Ovary (tissue), 9 donors: Measurements from ENCODE around the gene ARL5B. TPM values are rescaled to one million over a fixed set of nuclear protein-coding genes. Genes with fewer than 3 reads are reported as not detected.
"Not testable (repeated sequence)": the region's sequence is repeated elsewhere in the genome, so short reads cannot be mapped to it uniquely, and the experiment has no call there.

Source experiments
- DNase-seq, 5 donors: peaks; one replicate each; pipeline ENCODE4 v3.0.0-alpha.2; 2019 to 2020
- H3K27ac ChIP-seq, 2 donors: fragments of 200-600 bp; one replicate each; pipeline versions ENCODE4 v1.5.1 to v1.8.0; 2019 to 2022
- H3K27me3 ChIP-seq: fragments of 200-600 bp; one replicate; pipeline ENCODE4 v1.8.0; 2022
- H3K36me3 ChIP-seq: fragments of 200-600 bp; sonication (generic); one replicate; pipeline ENCODE4 v1.5.1; 2019
- H3K4me1 ChIP-seq: one replicate; pipeline ENCODE4 v1.8.1; 2013; ENCODE audit warnings: mild to moderate bottlenecking, moderate library complexity; ENCODE audit not compliant: insufficient read depth
- H3K4me3 ChIP-seq: fragments of 200-600 bp; sonication (generic); one replicate; pipeline ENCODE4 v1.5.1; 2017
- H3K9me3 ChIP-seq, 2 donors: fragments of 200-600 bp in 1 of 2; sonication (generic) in 1 of 2; one replicate each; pipeline versions ENCODE4 v1.5.1 to v1.8.1; 2013 to 2019; ENCODE audit warnings: mild to moderate bottlenecking in 1 of 2, moderate library complexity in 1 of 2
- EP300 ChIP-seq: sonication (generic); formaldehyde crosslinking; IDR thresholded peaks from one replicate; pipeline ENCODE4 v1.6.1; 2017; ENCODE audit warnings: antibody characterized with exemption
- POLR2A ChIP-seq: fragments of 450-650 bp; IDR thresholded peaks from one replicate; pipeline ENCODE4 v1.6.1; 2017; ENCODE audit warnings: antibody characterized with exemption, mild to moderate bottlenecking, moderate library complexity
- WGBS, 3 donors: extraction: QIAGEN DNeasy Blood & Tissue Kit in 1 of 3; methylation state at CpG; one replicate each; pipeline versions ENCODE4 v1.1.5 to v1.1.7; 2013 to 2017; 5-methylcytosine and 5-hydroxymethylcytosine counted together
- intact Hi-C, 4 donors: fragments of 100-400 bp; cut with DNase I; formaldehyde crosslinking; loops; one replicate each; pipeline versions ENCODE4 v1.11.0 to v1.15.1; 2022 to 2023
- polyA plus RNA-seq, 2 donors: library from polyadenylated mRNA; stranded (reverse); fragments of 200-250 nt in 1 of 2; fragments of 350-450 nt in 1 of 2; fragmentation: Illumina TruSeq in 1 of 2; extraction: RNeasy Lipid Tissue Mini Kit (QIAGEN cat#74804) in 1 of 2; gene quantifications; one replicate each; pipeline ENCODE4 v1.2.3, GENCODE V29; 2013 to 2014
- total RNA-seq, 7 donors: library from RNA; depleted of rRNA in 2 of 7; stranded (reverse); fragments of >200 nt in 2 of 7; fragmentation: NEBNext Ultra II Directional in 3 of 7; extraction: Animal tissue kit (Norgen Biotek cat#: 25700) in 3 of 7; gene quantifications; one replicate each; pipeline versions ENCODE4 v1.1.0 to v1.2.4, GENCODE V29; 2016 to 2023
- TF ChIP-seq, protein P1 (sequence below), 3 donors: fragments of 450-650 bp in 2 of 3; fragments of 200-600 bp in 1 of 3; IDR thresholded peaks; one replicate each; pipeline versions ENCODE4 v1.5.1 to v1.8.0; 2016 to 2022; ENCODE audit warnings: antibody characterized with exemption in 3 of 3, mild to moderate bottlenecking in 1 of 3
- donor health status: DM: no; HTN: no; CAD: no; lungs with moderate emphysema.
- donor health status: DM: no; HTN: no; CAD: no.
- donor health status: Bipolar disorder and iron deficiency.
- donor health status: DM: yes; HTN: yes; CAD: no.
- donor health status: DM: no; HTN: no; CAD: no.
- donor health status: DM: yes; HTN: yes; CAD: no.

ARL5B gene
- total and polyA plus RNA-seq, 9 donors: 6.0 to 19.1 (median 12.8) TPM

GRCh38 chr10:18616337-18616736, 42.9 kb upstream of the ARL5B start:
- TF ChIP-seq, protein P1, sequence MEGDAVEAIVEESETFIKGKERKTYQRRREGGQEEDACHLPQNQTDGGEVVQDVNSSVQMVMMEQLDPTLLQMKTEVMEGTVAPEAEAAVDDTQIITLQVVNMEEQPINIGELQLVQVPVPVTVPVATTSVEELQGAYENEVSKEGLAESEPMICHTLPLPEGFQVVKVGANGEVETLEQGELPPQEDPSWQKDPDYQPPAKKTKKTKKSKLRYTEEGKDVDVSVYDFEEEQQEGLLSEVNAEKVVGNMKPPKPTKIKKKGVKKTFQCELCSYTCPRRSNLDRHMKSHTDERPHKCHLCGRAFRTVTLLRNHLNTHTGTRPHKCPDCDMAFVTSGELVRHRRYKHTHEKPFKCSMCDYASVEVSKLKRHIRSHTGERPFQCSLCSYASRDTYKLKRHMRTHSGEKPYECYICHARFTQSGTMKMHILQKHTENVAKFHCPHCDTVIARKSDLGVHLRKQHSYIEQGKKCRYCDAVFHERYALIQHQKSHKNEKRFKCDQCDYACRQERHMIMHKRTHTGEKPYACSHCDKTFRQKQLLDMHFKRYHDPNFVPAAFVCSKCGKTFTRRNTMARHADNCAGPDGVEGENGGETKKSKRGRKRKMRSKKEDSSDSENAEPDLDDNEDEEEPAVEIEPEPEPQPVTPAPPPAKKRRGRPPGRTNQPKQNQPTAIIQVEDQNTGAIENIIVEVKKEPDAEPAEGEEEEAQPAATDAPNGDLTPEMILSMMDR (IDR thresholded peaks at IDR 0.05): no peak
- TF ChIP-seq EP300: no peak
- TF ChIP-seq POLR2A: no peak
- no peaks in the 10 kb centered on the region for H3K36me3 ChIP-seq
- intact Hi-C loops: no loop called here
- H3K4me1 ChIP-seq: no peaks in the 10 kb centered on the region
- DNase-seq: no peak
- no peaks in the 10 kb centered on the region for H3K9me3 ChIP-seq
- no peaks in the 10 kb centered on the region for H3K27me3 ChIP-seq
- WGBS, 3 donors: 69 to 82% (median 78%) methylated on average over 3 of the region's 3 CpGs
- no peak overlapping the region for H3K27ac ChIP-seq
- H3K4me3 ChIP-seq: no peak overlapping the region

- intact Hi-C loops: no loop called here
- no peaks in the 10 kb centered on the region for H3K9me3 ChIP-seq
- WGBS, 3 donors: 97% methylated on average over 3 of the region's 3 CpGs
- H3K27me3 ChIP-seq: no peaks in the 10 kb centered on the region
- H3K36me3 ChIP-seq: no peaks in the 10 kb centered on the region
- no peak overlapping the region for H3K4me3 ChIP-seq
- no peak overlapping the region for H3K27ac ChIP-seq
- no peak for DNase-seq
- TF ChIP-seq POLR2A: no peak
- TF ChIP-seq, protein P1 (IDR thresholded peaks at IDR 0.05): no peak
- TF ChIP-seq EP300: no peak
- no peaks in the 10 kb centered on the region for H3K4me1 ChIP-seq
These were observed 40.2 kb upstream of the ARL5B start for GRCh38 chr10:18619016-18619415.

DNA sequence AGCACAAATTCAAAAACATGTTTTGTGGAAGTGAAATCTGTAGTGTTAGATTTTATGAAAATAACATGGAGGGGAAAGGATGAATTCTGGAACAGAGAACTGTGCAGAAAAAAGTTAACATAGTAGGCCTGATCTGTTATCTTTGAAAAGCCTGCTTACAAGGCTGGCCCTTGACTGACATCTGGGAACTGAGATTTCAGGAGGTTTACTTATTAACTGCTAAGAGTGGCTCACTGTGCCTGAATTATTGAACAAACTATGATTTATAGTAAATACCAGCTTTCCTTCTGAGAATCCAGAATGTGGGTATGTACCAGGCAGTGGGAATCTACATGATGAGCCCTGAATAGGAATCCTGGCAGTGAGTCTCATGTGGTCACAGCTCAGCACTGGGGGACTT, 38.4 kb upstream of the ARL5B start:
- Histone ChIP-seq H3K36me3 (no peaks in the 10 kb centered on the region), H3K4me3 (no peak overlapping the region), H3K9me3 (no peaks in the 10 kb centered on the region), H3K4me1 (no peaks in the 10 kb centered on the region), H3K27me3 (no peaks in the 10 kb centered on the region), H3K27ac (no peak overlapping the region)
- DNase-seq: no peak
- intact Hi-C loops: no loop called here
- no peak for TF ChIP-seq POLR2A

DNA sequence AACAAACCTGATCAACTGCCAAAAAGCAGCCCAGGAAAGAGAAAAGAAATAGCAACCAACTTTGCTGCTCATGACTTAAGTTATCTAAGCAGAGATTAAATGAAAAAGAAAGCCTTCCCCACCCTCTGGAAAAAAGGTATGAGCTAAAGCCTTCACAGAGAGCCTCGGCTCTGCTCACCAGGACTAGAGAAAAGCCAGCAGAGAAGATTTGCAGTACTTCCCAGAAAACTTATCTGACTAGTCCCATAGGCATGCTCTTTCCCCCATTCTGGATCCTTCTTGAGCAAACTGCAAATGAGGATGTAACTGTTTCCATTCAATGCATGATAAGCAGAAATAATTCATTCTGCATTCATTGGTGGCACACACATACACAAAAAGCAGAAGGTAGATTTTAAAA, 35.6 kb upstream of the ARL5B start:
- H3K27ac ChIP-seq, H3K4me3 ChIP-seq, H3K4me1 ChIP-seq, H3K27me3 ChIP-seq, H3K36me3 ChIP-seq, intact Hi-C loops, H3K9me3 ChIP-seq, DNase-seq: not testable (repeated sequence)
- WGBS, 3 donors: 64 to 76% (median 66%) methylated on average over 1 of the region's 1 CpG

- Histone ChIP-seq H3K9me3 (no peaks in the 10 kb centered on the region), H3K27ac (peak overlapping the region in 1 of 2 donors; percentile 90), H3K4me1 (peaks cover 2% of the 10 kb centered on the region), H3K36me3 (no peaks in the 10 kb centered on the region), H3K27me3 (no peaks in the 10 kb centered on the region), H3K4me3 (no peak overlapping the region)
- TF ChIP-seq EP300 (no peak), POLR2A (no peak)
- TF ChIP-seq, protein P1 (IDR thresholded peaks at IDR 0.05): no peak
- WGBS, 3 donors: 81 to 89% (median 81%) methylated on average over 5 of the region's 5 CpGs
- DNase-seq: no peak
- intact Hi-C loops: no loop called here
These were observed 33.3 kb upstream of the ARL5B start for GRCh38 chr10:18625886-18626285.

- intact Hi-C loops, H3K9me3 ChIP-seq, H3K36me3 ChIP-seq, H3K27me3 ChIP-seq, H3K4me1 ChIP-seq: not testable (repeated sequence)
- H3K4me3 ChIP-seq: peak overlapping the region; percentile 47
- peak overlapping the region; percentile 64 to 90 for H3K27ac ChIP-seq
- WGBS, 3 donors: 0 to 7% (median 1%) methylated on average over 25 of the region's 25 CpGs
- peak; percentile 71 to 86 (median 81) for DNase-seq
These were observed 31.7 kb upstream of the ARL5B start for GRCh38 chr10:18627452-18628018.

- H3K9me3 ChIP-seq, H3K27me3 ChIP-seq, H3K36me3 ChIP-seq, H3K4me3 ChIP-seq, H3K27ac ChIP-seq, H3K4me1 ChIP-seq, DNase-seq, intact Hi-C loops: not testable (repeated sequence)
- WGBS, 3 donors: 96 to 98% (median 96%) methylated on average over 2 of the region's 3 CpGs
These were observed 26.7 kb upstream of the ARL5B start for GRCh38 chr10:18632500-18632899.
